Activated naive CD8-positive, alpha-beta T cell treated with anti-CD3 and anti-CD28 coated beads for 36 hours (primary cell): ENCODE results near the gene GBX2. TPM values are rescaled to one million over a fixed set of nuclear protein-coding genes. Genes with fewer than 3 reads are reported as not detected.

Experiments
- DNase-seq: peaks from one replicate; pipeline ENCODE4 v3.0.0; 2021
- H3K27ac Mint-ChIP-seq: one replicate; pipeline ENCODE4 v1.8.0; 2022; ENCODE audit warnings: mild to moderate bottlenecking, moderate library complexity, mixed read lengths
- H3K27me3 Mint-ChIP-seq: one replicate; pipeline ENCODE4 v1.8.0; 2022; ENCODE audit warnings: mild to moderate bottlenecking, mixed read lengths
- H3K36me3 Mint-ChIP-seq: one replicate; pipeline ENCODE4 v1.8.0; 2021; ENCODE audit warnings: mild to moderate bottlenecking, mixed read lengths
- H3K4me1 Mint-ChIP-seq: one replicate; pipeline ENCODE4 v1.8.0; 2021; ENCODE audit warnings: mixed read lengths
- H3K4me3 Mint-ChIP-seq: one replicate; pipeline ENCODE4 v1.8.0; 2022; ENCODE audit warnings: mild to moderate bottlenecking, moderate library complexity, mixed read lengths
- H3K9me3 Mint-ChIP-seq: one replicate; pipeline ENCODE4 v1.8.0; 2022; ENCODE audit warnings: mixed read lengths
- total RNA-seq, 2 experiments: library from RNA; stranded (reverse); gene quantifications; one replicate each; pipeline ENCODE4 v1.2.3, GENCODE V29; 2021

GBX2 gene
- total RNA-seq, 2 experiments from 2014 or later: not detected

DNA sequence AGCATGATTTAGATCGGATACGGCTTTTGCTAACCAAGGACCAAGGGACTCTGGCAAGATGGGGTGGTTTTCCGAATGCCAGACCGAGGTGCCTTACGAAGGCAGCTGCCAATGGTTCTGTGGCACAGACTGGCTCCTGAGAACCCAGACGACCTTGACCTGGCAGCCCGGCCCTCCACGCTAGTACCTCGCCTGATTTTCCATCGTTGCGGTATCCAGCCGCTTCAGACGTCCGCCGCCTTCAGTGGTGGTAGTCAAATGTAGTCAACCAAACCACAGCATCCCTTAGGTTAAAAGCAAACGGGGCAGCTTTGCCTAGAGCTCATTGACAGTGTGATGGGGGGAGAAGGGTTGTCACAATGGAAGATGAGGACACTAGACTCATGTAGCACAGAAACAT, 42.6 kb downstream of the GBX2 start:
- H3K36me3 Mint-ChIP-seq: no peaks in the 10 kb centered on the region
- no peaks in the 10 kb centered on the region for H3K4me1 Mint-ChIP-seq
- H3K27ac Mint-ChIP-seq: no peak overlapping the region
- no peaks in the 10 kb centered on the region for H3K27me3 Mint-ChIP-seq
- no peak for DNase-seq
- H3K9me3 Mint-ChIP-seq: no peaks in the 10 kb centered on the region
- H3K4me3 Mint-ChIP-seq: no peak overlapping the region

DNA sequence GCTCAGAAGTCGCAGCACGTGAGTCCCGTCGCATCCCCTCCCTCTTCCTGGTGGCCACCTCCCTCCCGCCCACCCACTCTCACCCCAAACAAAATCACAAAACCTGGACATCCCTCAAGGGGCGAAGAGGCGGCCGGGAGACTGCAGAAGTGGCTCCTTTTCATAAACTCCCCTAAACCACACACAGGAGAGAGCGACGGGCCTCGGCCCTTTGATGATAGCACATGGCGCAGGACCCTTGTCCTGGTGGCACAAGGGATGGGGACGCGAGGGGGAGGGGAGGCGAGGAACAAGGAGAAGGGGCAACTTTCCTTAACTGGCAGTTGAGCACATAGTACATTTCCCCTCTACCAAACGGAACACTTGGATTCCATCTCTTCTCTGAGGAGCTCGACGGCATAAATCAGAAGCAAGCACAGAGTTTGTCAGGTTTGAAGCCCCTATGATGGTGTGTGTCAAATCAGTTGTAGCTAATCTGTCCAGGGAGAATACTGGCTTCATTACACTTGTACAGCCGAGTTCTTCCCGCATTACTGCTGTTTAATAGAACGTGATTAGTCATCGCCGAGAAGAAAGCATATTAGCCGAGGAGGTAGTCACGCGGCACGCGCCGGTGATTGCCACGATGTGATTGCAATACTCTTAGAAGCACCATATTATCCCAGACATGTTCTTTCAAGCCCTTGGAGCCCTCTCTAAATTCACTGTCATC, 43.8 kb downstream of the GBX2 start:
- H3K27ac Mint-ChIP-seq: no peak overlapping the region
- H3K27me3 Mint-ChIP-seq: no peaks in the 10 kb centered on the region
- no peaks in the 10 kb centered on the region for H3K9me3 Mint-ChIP-seq
- no peak for DNase-seq
- H3K4me1 Mint-ChIP-seq: no peaks in the 10 kb centered on the region
- no peak overlapping the region for H3K4me3 Mint-ChIP-seq
- H3K36me3 Mint-ChIP-seq: no peaks in the 10 kb centered on the region

DNA sequence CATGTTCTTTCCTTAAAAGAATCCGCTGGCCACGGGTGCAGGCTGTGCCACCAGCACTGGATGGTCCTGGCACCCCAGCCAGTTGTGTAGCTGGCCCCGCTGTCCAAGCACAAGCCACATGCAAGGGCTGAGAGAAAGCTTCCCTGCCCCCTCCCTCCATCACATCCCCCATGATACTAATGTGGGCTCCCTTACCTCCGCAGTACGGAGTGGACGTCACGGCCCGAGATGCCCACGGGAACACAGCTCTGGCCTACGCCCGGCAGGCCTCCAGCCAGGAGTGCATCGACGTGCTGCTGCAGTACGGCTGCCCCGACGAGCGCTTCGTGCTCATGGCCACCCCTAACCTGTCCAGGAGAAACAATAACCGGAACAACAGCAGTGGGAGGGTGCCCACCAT, 44.5 kb downstream of the GBX2 start:
- H3K36me3 Mint-ChIP-seq: no peaks in the 10 kb centered on the region
- H3K4me3 Mint-ChIP-seq: no peak overlapping the region
- no peak overlapping the region for H3K27ac Mint-ChIP-seq
- H3K27me3 Mint-ChIP-seq: peaks cover 2% of the 10 kb centered on the region
- no peaks in the 10 kb centered on the region for H3K4me1 Mint-ChIP-seq
- H3K9me3 Mint-ChIP-seq: no peaks in the 10 kb centered on the region
- no peak for DNase-seq

DNA sequence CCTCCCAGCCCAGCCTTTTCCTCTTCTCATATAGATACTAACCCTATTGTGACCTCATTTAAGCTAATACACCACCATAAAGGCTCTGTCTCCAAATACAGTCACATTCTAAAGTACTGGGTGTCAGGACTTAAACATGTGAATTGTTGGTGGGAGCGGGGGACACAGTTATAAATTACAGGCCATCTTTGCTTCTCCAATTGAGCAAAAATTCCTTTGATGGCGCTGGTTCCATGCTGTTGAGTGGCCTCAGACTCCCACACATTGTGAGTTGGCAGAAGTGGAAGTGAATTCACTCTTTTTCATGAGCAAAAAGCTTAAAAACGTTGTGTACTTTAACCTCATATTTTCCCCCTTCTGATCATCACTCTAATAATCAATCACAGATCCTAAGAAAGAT, 46.0 kb downstream of the GBX2 start:
- H3K4me1 Mint-ChIP-seq: no peaks in the 10 kb centered on the region
- H3K4me3 Mint-ChIP-seq: no peak overlapping the region
- H3K27ac Mint-ChIP-seq: no peak overlapping the region
- no peak for DNase-seq
- H3K9me3 Mint-ChIP-seq: no peaks in the 10 kb centered on the region
- peaks cover 4% of the 10 kb centered on the region for H3K27me3 Mint-ChIP-seq
- no peaks in the 10 kb centered on the region for H3K36me3 Mint-ChIP-seq

DNA sequence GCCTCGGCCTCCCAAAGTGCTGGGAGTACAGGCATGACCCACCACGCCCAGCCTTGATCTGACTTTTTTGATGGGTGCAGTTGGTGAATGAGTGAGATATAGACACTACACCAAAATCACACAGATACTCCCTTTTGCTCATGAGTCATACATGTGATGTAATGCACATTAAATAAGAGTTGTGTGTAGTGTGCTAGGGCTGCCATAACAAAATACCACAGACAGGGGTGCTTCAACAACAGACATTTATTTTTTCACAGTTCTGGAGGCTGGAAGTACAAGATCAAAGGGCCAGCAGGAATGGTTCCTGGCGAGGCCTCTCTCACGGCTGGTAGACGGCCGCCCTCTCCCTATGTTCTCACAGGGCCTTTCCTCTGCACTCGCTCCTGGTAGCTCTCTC, 46.6 kb downstream of the GBX2 start:
- no peak overlapping the region for H3K27ac Mint-ChIP-seq

DNA sequence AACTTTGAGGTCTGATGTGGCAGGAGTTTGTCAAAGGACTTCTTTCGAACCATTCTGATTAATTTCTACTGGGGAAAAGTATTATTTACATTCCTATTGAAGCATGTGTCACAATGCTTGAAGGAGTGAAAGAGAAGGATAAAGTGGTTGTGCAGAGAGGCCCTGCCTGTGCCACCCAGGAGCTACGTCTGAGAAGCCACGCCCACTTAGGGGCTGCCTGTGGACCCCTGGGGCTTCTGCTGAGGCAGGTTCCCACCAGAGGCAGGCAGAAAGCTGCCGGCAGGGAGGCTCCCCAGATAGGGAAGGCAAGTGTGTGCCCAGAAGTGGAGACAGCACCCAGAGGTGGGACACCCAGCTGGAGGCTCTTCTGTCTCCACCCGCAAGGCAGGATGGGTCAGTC, 47.4 kb downstream of the GBX2 start:
- Mint-ChIP-seq H3K4me3 (no peak overlapping the region), H3K4me1 (no peaks in the 10 kb centered on the region), H3K27me3 (peaks cover 4% of the 10 kb centered on the region), H3K36me3 (no peaks in the 10 kb centered on the region), H3K27ac (no peak overlapping the region), H3K9me3 (no peaks in the 10 kb centered on the region)
- DNase-seq: no peak

More for the DNA sequence above, 46.6 kb downstream of the GBX2 start:
- peaks cover 4% of the 10 kb centered on the region for H3K27me3 Mint-ChIP-seq
- H3K4me1 Mint-ChIP-seq: no peaks in the 10 kb centered on the region
- DNase-seq: no peak
- H3K4me3 Mint-ChIP-seq: no peak overlapping the region
- H3K9me3 Mint-ChIP-seq: no peaks in the 10 kb centered on the region
- H3K36me3 Mint-ChIP-seq: no peaks in the 10 kb centered on the region

DNA sequence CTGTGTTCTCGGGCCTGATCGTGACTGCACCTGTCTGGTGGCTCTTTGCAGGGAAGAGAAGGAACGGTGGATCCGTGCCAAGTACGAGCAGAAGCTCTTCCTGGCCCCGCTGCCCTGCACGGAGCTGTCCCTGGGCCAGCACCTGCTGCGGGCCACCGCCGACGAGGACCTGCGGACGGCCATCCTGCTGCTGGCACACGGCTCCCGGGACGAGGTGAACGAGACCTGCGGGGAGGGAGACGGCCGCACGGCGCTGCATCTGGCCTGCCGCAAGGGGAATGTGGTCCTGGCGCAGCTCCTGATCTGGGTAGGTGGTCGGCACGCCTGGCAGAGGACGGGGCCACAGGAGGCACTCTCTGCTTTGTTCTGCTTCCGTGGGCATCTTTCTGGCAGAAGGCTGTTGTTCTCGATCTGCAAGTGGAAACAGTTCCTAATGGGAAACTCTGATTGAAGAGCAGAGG, 48.0 kb downstream of the GBX2 start:
- no peak for DNase-seq
- H3K36me3 Mint-ChIP-seq: no peaks in the 10 kb centered on the region
- no peak overlapping the region for H3K27ac Mint-ChIP-seq
- peaks cover 4% of the 10 kb centered on the region for H3K27me3 Mint-ChIP-seq
- H3K9me3 Mint-ChIP-seq: no peaks in the 10 kb centered on the region
- H3K4me3 Mint-ChIP-seq: no peak overlapping the region
- H3K4me1 Mint-ChIP-seq: no peaks in the 10 kb centered on the region

DNA sequence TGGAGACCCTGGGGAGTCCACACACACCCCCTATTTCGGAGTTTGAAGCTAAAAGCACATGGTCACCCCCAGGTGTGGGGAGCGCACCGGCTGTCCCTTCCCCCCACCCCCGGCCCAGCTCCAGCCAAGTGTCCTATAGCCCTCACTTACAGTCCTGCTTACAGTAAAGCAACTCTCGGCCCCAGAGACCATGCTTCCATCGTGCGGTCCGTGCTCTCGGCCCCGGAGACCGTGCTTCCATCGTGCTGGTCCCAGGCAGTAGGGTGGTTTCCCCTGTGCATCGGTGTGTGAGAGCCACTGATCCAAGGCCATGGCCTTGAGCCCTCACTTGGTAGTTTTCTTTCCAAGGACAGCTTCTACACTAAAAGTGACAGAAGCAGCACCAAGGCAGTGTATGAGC, 48.7 kb downstream of the GBX2 start:
- H3K27me3 Mint-ChIP-seq: peaks cover 4% of the 10 kb centered on the region
- H3K9me3 Mint-ChIP-seq: no peaks in the 10 kb centered on the region
- no peaks in the 10 kb centered on the region for H3K4me1 Mint-ChIP-seq
- no peak overlapping the region for H3K4me3 Mint-ChIP-seq
- H3K36me3 Mint-ChIP-seq: no peaks in the 10 kb centered on the region
- H3K27ac Mint-ChIP-seq: no peak overlapping the region
- DNase-seq: no peak

DNA sequence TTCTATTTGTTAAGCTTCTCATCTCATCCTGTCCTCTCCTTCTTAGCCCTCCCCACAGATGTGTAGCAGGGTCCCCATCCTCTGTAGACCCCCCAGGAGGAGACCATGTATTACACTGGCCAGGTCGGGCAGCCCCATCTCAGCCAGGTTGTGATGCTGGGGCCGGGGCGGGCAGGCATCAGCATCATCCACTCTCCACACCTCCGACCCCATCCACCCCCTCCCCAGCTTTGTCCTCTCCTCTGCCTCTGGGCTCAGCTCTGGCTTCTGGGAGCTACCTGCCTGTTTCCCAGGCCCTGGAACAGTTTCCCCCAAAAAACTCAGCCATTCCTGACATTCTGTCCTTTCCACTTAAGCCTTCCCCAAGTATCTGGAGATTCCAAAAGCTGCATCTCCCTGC, 49.2 kb downstream of the GBX2 start:
- Mint-ChIP-seq H3K4me3 (no peak overlapping the region), H3K27ac (no peak overlapping the region), H3K27me3 (peaks cover 4% of the 10 kb centered on the region), H3K4me1 (no peaks in the 10 kb centered on the region), H3K9me3 (no peaks in the 10 kb centered on the region), H3K36me3 (no peaks in the 10 kb centered on the region)
- no peak for DNase-seq

DNA sequence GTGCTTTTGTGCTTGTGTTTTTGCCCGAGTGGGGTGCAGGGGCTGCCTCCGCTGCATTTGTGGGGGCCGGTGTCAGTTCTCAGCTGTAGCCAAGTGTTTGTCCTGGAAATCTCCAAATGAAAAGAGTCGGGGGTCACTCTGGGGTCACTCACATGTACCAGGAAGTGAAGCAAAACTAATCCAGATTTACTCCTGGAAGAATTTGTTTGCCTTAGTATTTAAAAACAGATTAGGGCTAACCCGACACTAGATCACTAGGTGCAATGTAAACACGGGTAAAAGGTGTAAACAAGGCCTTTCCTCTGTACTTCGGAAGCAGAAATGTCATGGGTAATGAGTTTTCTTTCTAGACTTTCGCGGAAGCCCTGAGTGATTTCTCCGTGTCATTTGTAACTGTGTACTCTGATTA, 50.3 kb downstream of the GBX2 start:
- H3K4me1 Mint-ChIP-seq: no peaks in the 10 kb centered on the region
- H3K27ac Mint-ChIP-seq: no peak overlapping the region
- DNase-seq: no peak
- no peak overlapping the region for H3K4me3 Mint-ChIP-seq
- peaks cover 4% of the 10 kb centered on the region for H3K27me3 Mint-ChIP-seq
- H3K9me3 Mint-ChIP-seq: no peaks in the 10 kb centered on the region
- no peaks in the 10 kb centered on the region for H3K36me3 Mint-ChIP-seq

DNA sequence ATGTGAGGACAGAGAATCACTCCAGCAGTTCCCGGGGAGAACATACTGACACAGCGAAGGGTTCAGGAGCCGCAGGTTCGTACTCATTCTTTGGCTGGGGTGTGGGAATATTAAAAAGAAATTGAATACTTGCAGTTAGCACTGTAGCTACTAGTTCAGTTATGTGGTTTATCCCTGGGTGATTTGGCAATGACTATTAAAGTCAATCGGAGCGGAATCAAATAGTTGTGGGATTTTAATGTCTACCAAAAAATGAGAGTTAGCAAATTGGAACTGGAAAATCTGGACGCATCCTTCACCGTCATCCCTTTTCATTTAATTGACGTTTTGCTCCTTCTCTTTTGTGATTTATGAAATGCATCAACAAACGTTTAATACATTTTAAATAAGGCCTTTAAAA, 50.8 kb downstream of the GBX2 start:
- no peaks in the 10 kb centered on the region for H3K4me1 Mint-ChIP-seq
- no peak overlapping the region for H3K27ac Mint-ChIP-seq
- H3K9me3 Mint-ChIP-seq: no peaks in the 10 kb centered on the region
- H3K36me3 Mint-ChIP-seq: no peaks in the 10 kb centered on the region
- peaks cover 4% of the 10 kb centered on the region for H3K27me3 Mint-ChIP-seq
- no peak for DNase-seq
- no peak overlapping the region for H3K4me3 Mint-ChIP-seq

Other genes with a start within 250 kb of the GBX2 start
- not detected for gene ASB18, start 96.0 kb upstream of the GBX2 start, total RNA-seq